HG02943 (cell line): Measurements from ENCODE around the gene OR51L1.
"Not testable (repeated sequence)": the region's sequence is repeated elsewhere in the genome, so short reads cannot be mapped to it uniquely, and the experiment has no call there.

Source experiments
- ATAC-seq: cut with Tn5 transposase; IDR thresholded peaks from one replicate; pipeline ENCODE4 v1.9.1; 2021; ENCODE audit warnings: mild to moderate bottlenecking, low read depth, moderate library complexity; ENCODE audit not compliant: unreplicated experiment

OR51L1 gene, protein sequence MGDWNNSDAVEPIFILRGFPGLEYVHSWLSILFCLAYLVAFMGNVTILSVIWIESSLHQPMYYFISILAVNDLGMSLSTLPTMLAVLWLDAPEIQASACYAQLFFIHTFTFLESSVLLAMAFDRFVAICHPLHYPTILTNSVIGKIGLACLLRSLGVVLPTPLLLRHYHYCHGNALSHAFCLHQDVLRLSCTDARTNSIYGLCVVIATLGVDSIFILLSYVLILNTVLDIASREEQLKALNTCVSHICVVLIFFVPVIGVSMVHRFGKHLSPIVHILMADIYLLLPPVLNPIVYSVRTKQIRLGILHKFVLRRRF

DNA sequence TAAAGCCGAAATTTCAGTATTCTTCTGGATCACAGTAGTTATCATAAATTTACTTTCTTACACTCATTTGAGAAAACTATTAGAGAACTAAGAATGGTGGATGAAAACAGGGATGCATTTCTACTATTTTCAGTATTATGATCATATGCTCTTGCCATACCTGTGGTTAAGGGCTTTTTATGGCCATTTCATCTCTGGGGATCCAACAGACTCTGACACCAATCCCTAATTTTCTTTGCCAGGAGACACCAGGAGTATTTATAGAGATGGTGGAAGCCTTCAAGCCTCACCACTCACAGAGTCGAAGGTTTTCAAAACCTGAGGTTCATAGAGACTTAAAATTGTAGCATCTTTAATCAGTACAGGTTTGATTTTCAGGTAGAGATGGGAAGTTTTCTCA, at the start of gene OR51L1:
OR51L1 (plus strand) TSS at position 301 of the 400 bp plus-strand sequence. CDS start 4,132 bp downstream, outside the sequence.
- ATAC-seq = no peak

DNA sequence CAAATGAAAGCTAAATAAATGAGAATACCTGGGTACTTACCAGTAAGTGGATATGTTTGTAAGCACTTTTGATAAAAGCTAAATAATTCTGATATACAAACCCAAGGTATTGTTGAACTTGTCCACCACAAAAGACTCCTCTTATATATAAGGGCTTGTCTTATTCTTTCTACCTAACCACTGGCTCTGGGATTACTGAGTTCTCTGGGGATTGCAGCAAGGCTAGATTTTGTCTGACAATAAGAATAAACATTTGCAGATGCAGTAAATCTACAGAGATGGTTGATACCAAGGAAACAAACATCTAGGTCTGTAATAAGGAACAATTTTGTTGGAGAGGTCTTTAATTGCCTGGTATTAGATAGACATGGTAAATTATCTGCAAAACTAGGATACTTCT, 47.1 kb upstream of the OR51L1 start, which contains the start of gene OR51A4:
OR51A4 (minus strand) TSS at position 101 of the 400 bp plus-strand sequence. CDS start 505 bp downstream, outside the sequence.
- ATAC-seq = no peak

DNA sequence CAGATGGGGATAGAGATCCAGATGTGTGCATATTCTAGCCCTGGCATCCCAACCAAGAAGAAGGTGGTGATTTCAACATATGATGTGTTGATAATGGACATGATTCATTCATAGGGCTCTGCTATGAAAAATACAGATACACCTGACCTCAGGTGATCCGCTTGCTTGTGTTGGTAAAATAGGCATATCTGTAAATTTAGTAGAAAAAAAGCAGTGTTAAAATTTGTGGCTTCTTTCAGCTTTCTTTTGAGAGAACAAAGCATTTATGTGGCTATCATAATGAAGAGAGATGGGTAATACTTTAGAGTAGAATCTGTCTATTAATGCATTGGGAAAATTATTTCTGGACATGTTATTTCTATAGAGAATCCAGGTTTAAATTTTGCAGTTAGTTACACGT, 39.0 kb upstream of the OR51L1 start, which contains the start of gene OR51A2:
OR51A2 (minus strand) TSS at position 101 of the 400 bp plus-strand sequence; CDS start at position 101, 0 bp downstream.
- ATAC-seq = not testable (repeated sequence)

- ATAC-seq = no peak
Measured at GRCh38 chr11:4957396-4957795, 37.3 kb upstream of the OR51L1 start.

DNA sequence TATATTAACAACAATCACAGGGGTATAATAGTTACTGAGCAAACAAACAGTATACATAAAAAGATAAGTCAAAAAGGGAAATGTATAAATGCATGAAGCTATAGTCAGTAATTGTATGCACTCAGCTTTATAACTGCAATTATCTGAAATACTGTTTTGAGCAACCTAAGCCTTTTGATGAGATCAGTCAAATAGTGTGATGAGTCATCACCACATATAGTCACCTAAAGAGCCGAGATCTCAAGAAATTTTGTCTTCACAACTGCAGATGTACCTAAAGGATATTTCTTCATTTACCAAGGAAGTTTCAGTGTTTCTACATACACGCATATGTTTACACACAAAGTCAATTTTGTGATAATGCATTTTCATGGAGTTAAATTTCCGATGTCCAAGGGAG, 33.8 kb upstream of the OR51L1 start:
- ATAC-seq = no peak

- ATAC-seq = no peak
Measured at GRCh38 chr11:4962816-4963215, 31.8 kb upstream of the OR51L1 start.

- ATAC-seq = no peak
Measured at GRCh38 chr11:4975436-4975835, 19.2 kb upstream of the OR51L1 start.

DNA sequence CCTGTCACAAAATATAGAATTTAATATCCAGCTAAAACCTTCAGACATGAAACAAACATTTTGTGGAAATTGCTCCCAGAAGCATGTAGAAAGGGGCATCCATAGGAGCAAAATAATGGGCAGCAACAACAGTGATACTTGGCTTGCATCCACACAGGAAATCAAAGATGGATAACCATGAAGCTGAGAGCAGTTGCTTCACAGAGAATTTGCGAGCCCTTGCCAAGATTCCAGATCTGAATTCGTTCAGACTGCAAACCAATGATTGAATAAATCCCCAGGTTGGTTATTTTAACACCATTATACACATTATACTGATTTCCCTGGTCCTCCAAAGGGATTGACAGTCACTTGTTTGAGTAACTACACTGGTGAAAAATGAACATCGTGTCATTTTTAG, 15.6 kb upstream of the OR51L1 start:
- ATAC-seq = no peak

DNA sequence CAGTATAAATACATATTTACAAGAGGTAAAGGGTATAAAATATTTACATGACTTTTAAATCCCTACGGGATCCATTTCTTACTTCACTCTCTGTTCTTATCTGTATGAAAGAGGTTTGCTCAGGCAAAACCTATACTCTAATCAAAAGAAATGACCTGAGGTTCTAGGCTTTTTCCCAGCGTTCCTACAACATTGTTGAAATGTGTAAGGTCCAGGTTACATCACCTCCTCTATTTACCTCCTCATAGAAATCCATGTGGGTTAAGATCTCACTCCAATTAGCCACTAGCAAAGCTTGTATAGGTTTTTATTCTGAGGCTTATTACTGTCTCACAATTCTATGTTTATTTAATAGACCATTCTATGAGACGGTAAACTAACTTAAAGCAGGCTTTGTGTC, 12.0 kb upstream of the OR51L1 start:
- ATAC-seq = no peak

- no peak for ATAC-seq
Measured at GRCh38 chr11:4983841-4984240, 10.8 kb upstream of the OR51L1 start.

DNA sequence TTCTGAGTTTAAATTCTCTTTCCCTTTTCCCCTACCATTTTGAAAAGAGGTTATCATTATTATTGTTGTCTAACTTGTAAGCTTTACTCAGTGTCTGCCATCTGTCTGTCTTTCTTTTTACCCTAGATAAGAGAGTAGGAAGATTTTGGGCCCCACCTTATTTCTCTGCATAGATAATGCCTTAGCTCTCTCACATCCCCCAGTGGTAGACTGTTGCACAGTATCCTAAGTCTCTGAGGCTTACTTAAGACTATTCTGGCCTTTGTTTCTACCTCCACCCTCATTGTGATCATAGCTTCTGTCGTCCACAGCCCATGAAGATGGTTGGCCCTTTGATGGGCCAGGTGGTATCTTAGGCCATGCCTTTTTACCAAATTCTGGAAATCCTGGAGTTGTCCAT, 3.6 kb upstream of the OR51L1 start:
- no peak for ATAC-seq

DNA sequence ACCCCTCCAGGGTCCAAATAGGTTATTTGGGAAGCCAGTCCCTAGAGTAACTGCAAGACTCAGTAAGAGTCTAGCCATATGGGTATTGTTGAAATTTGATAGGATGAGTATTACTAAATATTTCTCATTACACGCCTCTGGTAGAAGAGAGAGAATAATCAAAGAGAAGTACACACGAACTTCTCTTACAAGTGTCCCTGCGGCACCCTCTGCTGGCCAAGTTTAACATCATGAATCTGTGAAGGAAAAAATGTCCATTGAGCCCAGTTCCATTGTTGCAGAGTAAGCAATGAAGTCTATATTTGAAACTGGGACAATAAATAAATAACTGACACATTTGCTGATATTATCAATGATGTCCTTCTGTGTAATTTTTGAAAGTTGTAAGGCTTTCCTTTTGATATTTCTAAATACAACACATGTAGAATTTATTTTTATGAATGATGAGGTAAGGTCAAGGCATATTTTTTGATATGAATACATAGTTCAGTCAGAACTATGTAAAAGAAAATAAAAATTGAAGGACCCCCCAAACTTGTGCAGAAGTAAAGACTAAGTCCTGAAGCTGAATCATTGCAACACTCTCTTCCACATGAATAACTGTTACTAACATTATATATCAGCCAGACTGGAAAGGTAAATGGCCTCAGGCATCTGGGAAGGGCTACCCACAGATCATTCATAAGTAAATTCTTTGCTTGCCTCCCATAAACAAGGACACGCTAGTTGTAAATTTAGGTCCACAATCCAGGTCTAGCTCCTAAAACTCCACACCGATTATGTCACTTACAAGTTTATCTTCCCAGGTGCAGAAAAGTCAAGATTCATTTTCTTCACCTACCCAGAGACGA, 10.0 kb downstream of the OR51L1 start:
- ATAC-seq = no peak

DNA sequence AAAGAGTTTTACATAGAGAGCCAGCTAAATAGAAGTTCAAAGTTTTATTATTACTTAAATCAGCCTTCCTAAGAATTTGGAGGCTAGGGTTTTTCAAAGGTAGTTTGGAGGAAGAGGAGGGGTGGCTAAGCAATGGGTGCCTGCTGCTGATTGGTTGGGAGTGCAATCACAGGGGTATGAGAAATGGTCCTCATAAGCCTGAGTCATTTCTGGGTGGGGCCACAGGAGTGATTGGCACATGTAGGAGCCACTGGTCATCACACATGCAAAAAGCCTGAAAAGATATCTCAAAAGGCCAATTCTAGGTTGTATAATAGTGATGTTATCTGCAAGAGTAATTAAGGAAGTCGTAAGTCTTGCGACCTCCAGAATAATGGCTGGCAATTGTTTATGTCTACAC, 12.9 kb downstream of the OR51L1 start:
- ATAC-seq = no peak

- ATAC-seq = no peak
Measured at GRCh38 chr11:5011254-5011653, 16.6 kb downstream of the OR51L1 start.

DNA sequence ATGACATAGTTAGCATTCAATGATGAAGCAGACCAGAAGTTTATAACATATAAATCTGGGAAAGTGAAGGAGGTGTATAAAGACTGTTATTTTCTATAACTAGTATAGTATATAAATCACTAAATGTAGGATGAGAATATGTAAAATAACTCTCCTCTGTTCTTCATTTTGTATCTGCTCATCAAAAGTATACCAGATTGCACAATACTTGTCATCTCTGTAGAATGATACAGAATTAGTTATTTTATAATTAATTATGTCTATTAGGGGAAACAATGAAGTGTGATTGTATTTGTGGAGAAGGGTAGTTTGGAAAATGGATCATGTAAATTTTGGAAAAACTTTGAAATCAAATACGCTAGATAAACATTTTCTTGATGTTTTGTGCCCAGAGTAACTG, 18.4 kb downstream of the OR51L1 start:
- no peak for ATAC-seq

- no peak for ATAC-seq
Measured at GRCh38 chr11:5021996-5022395, 27.3 kb downstream of the OR51L1 start.

- ATAC-seq = no peak
Measured at GRCh38 chr11:5036669-5037068, 42.0 kb downstream of the OR51L1 start.

GRCh38 chr11:5037926-5038325, 43.3 kb downstream of the OR51L1 start:
- no peak for ATAC-seq

- ATAC-seq = no peak
Measured at GRCh38 chr11:5038341-5038740, 43.7 kb downstream of the OR51L1 start.

GRCh38 chr11:5040876-5041275, 46.2 kb downstream of the OR51L1 start:
- no peak for ATAC-seq

DNA sequence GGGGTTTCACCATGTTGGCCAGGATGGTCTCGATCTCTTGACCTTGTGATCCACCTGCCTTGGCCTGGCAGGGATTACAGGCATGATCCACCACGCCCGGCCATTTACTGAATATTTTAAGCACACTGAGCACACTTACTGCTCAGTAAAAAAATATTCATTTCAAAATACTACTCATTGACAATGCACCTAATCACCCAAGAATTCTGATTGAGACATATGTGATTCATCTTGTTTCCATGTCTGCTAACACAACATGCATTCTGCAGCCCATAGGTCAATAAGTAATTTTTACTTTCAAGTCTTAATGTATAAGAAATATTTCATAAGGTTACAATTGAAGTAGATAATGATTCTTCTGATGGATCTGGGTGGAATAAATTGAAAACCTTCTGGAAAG, 47.4 kb downstream of the OR51L1 start:
- ATAC-seq = no peak

GRCh38 chr11:5043380-5043779, 48.7 kb downstream of the OR51L1 start:
- ATAC-seq = no peak
